Fibroblast of mammary gland (primary cell): ENCODE measurements around the gene CCDC32.

Source experiments
- DNase-seq: peaks from one replicate; pipeline ENCODE4 v3.0.0-alpha.2; 2010; ENCODE audit warnings: low read depth
- H3K4me3 ChIP-seq: 2 replicates; pipeline ENCODE4 v1.5.1; 2011; ENCODE audit warnings: low read depth, mild to moderate bottlenecking, low read length, moderate library complexity; ENCODE audit not compliant: control insufficient read depth
- TF ChIP-seq, protein P1 (sequence below): conservative IDR thresholded peaks from 2 replicates; pipeline ENCODE4 v1.5.1; 2011; ENCODE audit warnings: low read depth, low read length, inconsistent platforms; ENCODE audit not compliant: control insufficient read depth, insufficient read depth

CCDC32 gene

DNA sequence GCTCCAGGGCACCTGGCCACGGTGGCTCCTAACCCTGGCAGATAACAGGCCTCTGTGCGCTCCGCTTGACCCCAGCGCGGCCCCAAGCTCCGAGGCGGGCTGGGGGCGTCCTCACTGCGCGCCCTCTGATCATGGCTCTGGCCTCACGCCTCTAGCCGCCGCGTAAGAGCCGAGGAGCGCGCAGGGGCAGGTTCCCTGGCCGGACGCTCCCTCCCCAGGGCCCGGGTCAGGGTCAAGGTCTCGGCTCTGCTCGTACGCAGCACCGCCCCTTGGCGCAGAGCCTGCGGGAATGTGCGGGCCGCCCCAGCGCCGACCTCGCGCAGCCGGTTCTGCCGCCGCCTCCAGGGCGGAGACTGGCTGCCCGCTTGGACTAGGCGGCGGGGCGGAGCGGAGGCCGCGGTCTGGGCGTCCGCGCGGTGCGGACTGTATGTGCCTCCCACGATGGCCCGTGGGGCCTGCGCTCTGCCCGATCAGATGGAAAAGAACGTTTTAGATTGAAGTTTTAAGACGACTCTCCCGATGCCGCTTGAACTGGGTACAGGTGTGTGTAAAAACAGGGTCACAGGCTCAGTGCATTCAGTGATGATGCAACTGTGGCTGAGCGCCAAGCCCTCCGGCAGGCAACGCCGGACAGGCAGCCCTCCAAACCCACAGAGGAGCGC is 53.2 kb downstream of the CCDC32 start:
- TF ChIP-seq, protein P1, sequence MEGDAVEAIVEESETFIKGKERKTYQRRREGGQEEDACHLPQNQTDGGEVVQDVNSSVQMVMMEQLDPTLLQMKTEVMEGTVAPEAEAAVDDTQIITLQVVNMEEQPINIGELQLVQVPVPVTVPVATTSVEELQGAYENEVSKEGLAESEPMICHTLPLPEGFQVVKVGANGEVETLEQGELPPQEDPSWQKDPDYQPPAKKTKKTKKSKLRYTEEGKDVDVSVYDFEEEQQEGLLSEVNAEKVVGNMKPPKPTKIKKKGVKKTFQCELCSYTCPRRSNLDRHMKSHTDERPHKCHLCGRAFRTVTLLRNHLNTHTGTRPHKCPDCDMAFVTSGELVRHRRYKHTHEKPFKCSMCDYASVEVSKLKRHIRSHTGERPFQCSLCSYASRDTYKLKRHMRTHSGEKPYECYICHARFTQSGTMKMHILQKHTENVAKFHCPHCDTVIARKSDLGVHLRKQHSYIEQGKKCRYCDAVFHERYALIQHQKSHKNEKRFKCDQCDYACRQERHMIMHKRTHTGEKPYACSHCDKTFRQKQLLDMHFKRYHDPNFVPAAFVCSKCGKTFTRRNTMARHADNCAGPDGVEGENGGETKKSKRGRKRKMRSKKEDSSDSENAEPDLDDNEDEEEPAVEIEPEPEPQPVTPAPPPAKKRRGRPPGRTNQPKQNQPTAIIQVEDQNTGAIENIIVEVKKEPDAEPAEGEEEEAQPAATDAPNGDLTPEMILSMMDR = no peak
- peak; percentile 35 for DNase-seq
- peak overlapping the region; percentile 47 for H3K4me3 ChIP-seq

DNA sequence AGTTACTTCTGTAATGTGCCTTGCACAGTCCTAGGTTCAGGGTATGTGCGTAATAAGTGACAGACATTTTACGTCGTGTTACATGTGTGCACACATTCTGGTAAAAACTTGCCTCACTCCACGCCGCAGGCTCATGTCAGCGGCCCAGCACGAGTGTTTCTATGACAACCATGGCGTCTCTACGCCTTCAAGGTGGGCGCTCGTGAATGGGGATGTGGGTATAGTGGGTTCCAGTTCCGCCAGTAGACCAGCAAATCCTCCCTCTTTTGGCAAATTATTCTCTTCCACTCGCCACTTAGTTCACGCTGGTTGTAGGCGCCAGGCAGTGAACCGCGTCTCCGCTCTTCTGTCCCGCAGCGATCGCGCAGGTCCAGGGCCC is 53.8 kb downstream of the CCDC32 start:
- DNase-seq = peak; percentile 27
- H3K4me3 ChIP-seq = peak overlapping the region; percentile 47
- TF ChIP-seq, protein P1 = no peak

DNA sequence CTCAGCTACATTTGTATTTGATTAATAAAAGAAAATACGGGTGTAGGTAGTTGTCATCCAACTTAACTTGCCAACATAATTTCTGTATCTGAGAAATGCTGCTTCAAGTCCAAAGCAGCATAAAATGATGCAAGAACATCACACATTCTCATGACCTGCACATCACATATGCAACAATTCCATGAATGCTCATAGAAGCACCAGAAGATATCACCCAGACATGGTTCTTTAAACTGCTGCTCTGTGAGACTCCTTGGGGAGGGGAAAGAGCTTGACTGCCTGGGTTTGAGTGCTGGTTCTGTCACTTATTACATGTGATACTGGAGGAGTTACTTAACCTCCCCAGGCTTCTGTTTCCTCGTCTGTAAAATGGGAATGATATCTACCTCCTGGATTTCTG is 54.6 kb downstream of the CCDC32 start:
- TF ChIP-seq, protein P1 = no peak
- no peak for DNase-seq
- no peak overlapping the region for H3K4me3 ChIP-seq

DNA sequence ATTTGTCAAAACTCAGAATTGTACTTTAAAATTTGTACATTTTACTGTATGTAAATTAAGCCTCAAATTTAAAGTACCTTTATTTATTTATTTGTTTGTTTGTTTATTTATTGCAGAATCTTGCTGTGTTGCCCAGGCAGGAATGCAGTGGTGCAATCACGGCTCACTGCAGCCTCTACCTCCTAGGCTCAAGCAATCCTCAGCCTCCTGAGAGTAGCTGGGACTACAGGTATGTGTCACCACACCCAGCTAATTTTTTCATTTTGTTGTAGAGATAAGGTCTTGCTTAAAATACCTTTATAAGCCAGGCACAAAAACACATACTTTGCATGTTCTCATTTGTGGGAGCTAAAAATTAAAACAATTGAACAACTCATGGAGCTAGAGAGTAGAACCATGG is 56.6 kb downstream of the CCDC32 start:
- no peak overlapping the region for H3K4me3 ChIP-seq
- no peak for DNase-seq
- TF ChIP-seq, protein P1 = no peak

DNA sequence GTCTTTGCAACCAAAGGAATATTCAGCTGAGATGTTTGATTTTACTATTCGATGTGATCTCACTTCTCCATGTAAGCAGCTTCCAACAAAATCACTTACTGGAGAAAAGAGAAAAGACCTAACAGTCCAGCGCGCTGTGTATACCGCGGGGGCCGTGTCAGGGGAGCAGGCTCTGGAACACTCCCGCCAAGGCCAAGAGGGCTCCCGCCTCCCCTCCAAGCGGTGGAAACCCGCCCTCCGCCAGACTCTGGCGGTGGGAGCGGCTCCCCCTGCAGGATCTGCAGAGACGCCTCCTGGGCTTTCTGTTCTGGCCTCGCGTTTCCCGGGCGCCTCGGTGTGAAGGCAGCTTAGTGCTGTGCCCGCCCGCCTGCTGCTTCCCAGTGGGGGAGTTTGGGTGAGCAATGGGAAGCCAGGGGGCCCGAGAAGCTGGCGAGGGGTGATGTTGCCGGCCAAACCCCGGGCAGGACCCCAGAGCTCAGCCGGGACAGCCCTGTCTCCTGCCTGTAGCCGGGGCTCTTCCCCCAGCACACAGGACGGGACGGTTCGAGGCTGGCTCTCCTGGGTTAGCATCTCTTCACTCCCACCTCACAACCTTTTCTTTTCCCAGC is 57.8 kb downstream of the CCDC32 start:
- TF ChIP-seq, protein P1 = peak; percentile 76
- peak; percentile 68 for DNase-seq
- peak overlapping the region; percentile 22 for H3K4me3 ChIP-seq
